Activated effector memory CD4-positive, alpha-beta T cell treated with Interleukin-2 at 50 U/mL for 16 hours (primary cell): ENCODE measurements around the gene DDX24.

ENCODE experiments used
- DNase-seq: peaks from one replicate; pipeline ENCODE4 v3.0.0-alpha.2; 2020

DDX24 gene

GRCh38 chr14:94047581-94047980 is 33.4 kb downstream of the DDX24 start:
- DNase-seq: no peak

GRCh38 chr14:94046696-94047250 is 34.2 kb downstream of the DDX24 start:
- DNase-seq: no peak

GRCh38 chr14:94045563-94046345 is 35.2 kb downstream of the DDX24 start:
- DNase-seq: no peak

GRCh38 chr14:94045101-94045500 is 35.9 kb downstream of the DDX24 start:
- no peak for DNase-seq

GRCh38 chr14:94044476-94045091 is 36.4 kb downstream of the DDX24 start:
- DNase-seq: no peak

GRCh38 chr14:94043756-94044475 is 37.1 kb downstream of the DDX24 start:
- no peak for DNase-seq

GRCh38 chr14:94043111-94043755 is 37.8 kb downstream of the DDX24 start:
- no peak for DNase-seq

GRCh38 chr14:94042433-94043091 is 38.4 kb downstream of the DDX24 start:
- no peak for DNase-seq

GRCh38 chr14:94041551-94042346 is 39.3 kb downstream of the DDX24 start:
- no peak for DNase-seq

GRCh38 chr14:94040796-94041195 is 40.2 kb downstream of the DDX24 start:
- no peak for DNase-seq

GRCh38 chr14:94040247-94040646 is 40.8 kb downstream of the DDX24 start:
- no peak for DNase-seq

GRCh38 chr14:94038921-94039629 is 41.9 kb downstream of the DDX24 start:
- DNase-seq: no peak

- DNase-seq: no peak
Measured at GRCh38 chr14:94038510-94038909, 42.5 kb downstream of the DDX24 start.

GRCh38 chr14:94037954-94038353 is 43.0 kb downstream of the DDX24 start:
- DNase-seq: no peak

- peak; percentile 62 for DNase-seq
Measured at GRCh38 chr14:94036313-94037167, 44.5 kb downstream of the DDX24 start.

GRCh38 chr14:94034886-94035285 is 46.1 kb downstream of the DDX24 start:
- DNase-seq: no peak

GRCh38 chr14:94031883-94032279 is 49.1 kb downstream of the DDX24 start:
- DNase-seq: no peak

GRCh38 chr14:94031161-94031882 is 49.7 kb downstream of the DDX24 start:
- DNase-seq: no peak

- no peak for DNase-seq
Measured at GRCh38 chr14:94030571-94030970, 50.4 kb downstream of the DDX24 start.
